SK-N-SH treated with all-trans-retinoic acid at 6 μM for 48 hours (cell line): Measurements from ENCODE around the gene GSTM3.
"Not testable (repeated sequence)": the region's sequence is repeated elsewhere in the genome, so short reads cannot be mapped to it uniquely, and the experiment has no call there.

Experiments
- ARNTL ChIP-seq: fragments of 450-650 bp; formaldehyde crosslinking; IDR thresholded peaks from 2 replicates; pipeline ENCODE4 v1.5.0; 2020; ENCODE audit warnings: low read depth, mild to moderate bottlenecking, moderate library complexity, borderline replicate concordance
- ESRRG ChIP-seq: fragments of 250-450 bp; sonication (Bioruptor Pico); IDR thresholded peaks from 2 replicates; pipeline ENCODE4 v1.6.1; 2021; ENCODE audit warnings: mild to moderate bottlenecking
- GLIS3 ChIP-seq: fragments of 250-450 bp; sonication (Bioruptor Pico); IDR thresholded peaks from 2 replicates; pipeline ENCODE4 v1.5.0; 2020; ENCODE audit warnings: mild to moderate bottlenecking, moderate library complexity
- ISL1 ChIP-seq: fragments of 250-450 bp; sonication (Bioruptor Pico); IDR thresholded peaks from 2 replicates; pipeline ENCODE4 v2.1.2; 2022; ENCODE audit warnings: mild to moderate bottlenecking, moderate library complexity
- OSR1 ChIP-seq: fragments of 250-450 bp; sonication (Bioruptor Pico); IDR thresholded peaks from 2 replicates; pipeline ENCODE4 v1.8.0; 2022; ENCODE audit warnings: moderate library complexity, mild to moderate bottlenecking, inconsistent platforms
- PATZ1 ChIP-seq: fragments of 250-450 bp; sonication (Bioruptor Pico); IDR thresholded peaks from 2 replicates; pipeline ENCODE4 v1.8.0; 2020; ENCODE audit warnings: mild to moderate bottlenecking, moderate library complexity, borderline replicate concordance
- PPARA ChIP-seq: fragments of 250-450 bp; sonication (Bioruptor Pico); IDR thresholded peaks from 2 replicates; pipeline ENCODE4 v1.5.0; 2020; ENCODE audit warnings: mild to moderate bottlenecking, borderline replicate concordance
- RARB ChIP-seq: fragments of 250-450 bp; sonication (Bioruptor Pico); IDR thresholded peaks from 2 replicates; pipeline ENCODE4 v1.8.0; 2021; ENCODE audit warnings: mild to moderate bottlenecking, moderate library complexity
- TOX ChIP-seq: fragments of 250-450 bp; sonication (Bioruptor Pico); IDR thresholded peaks from 2 replicates; pipeline ENCODE4 v1.8.0; 2021; ENCODE audit warnings: mild to moderate bottlenecking, moderate library complexity, borderline replicate concordance
- TSHZ2 ChIP-seq: fragments of 250-450 bp; sonication (Bioruptor Pico); IDR thresholded peaks from 2 replicates; pipeline ENCODE4 v1.5.0; 2020; ENCODE audit warnings: mild to moderate bottlenecking, moderate library complexity
- ZFP3 ChIP-seq: fragments of 250-450 bp; sonication (Bioruptor Pico); IDR thresholded peaks from 2 replicates; pipeline ENCODE4 v1.5.0; 2020; ENCODE audit warnings: mild to moderate bottlenecking, moderate library complexity
- ZFP30 ChIP-seq: fragments of 450-650 bp; formaldehyde crosslinking; IDR thresholded peaks from 2 replicates; pipeline ENCODE4 v1.5.0; 2022; ENCODE audit warnings: mild to moderate bottlenecking, moderate library complexity
- ZNF8 ChIP-seq: fragments of 450-650 bp; formaldehyde crosslinking; IDR thresholded peaks from 2 replicates; pipeline ENCODE4 v1.5.0; 2020; ENCODE audit warnings: mild to moderate bottlenecking, moderate library complexity

GRCh38 chr1:109697861-109698260 is 43.0 kb downstream of the GSTM3 start:
- TF ChIP-seq PATZ1 (CRISPR knock-in tag); ESRRG (CRISPR knock-in tag); ZNF8 (CRISPR knock-in tag); RARB (CRISPR knock-in tag); ISL1 (CRISPR knock-in tag); OSR1 (CRISPR knock-in tag); ARNTL (CRISPR knock-in tag); PPARA (CRISPR knock-in tag); ZFP30 (CRISPR knock-in tag); ZFP3; TOX (CRISPR knock-in tag); GLIS3 (CRISPR knock-in tag); TSHZ2 (CRISPR knock-in tag): not testable (repeated sequence)
